GM19397 (cell line): ENCODE measurements around the gene TEAD3.

ENCODE experiments used
- ATAC-seq: cut with Tn5 transposase; IDR thresholded peaks from one replicate; pipeline ENCODE4 v1.9.1; 2021; ENCODE audit warnings: mild to moderate bottlenecking, moderate library complexity; ENCODE audit not compliant: unreplicated experiment

Gene TEAD3

DNA sequence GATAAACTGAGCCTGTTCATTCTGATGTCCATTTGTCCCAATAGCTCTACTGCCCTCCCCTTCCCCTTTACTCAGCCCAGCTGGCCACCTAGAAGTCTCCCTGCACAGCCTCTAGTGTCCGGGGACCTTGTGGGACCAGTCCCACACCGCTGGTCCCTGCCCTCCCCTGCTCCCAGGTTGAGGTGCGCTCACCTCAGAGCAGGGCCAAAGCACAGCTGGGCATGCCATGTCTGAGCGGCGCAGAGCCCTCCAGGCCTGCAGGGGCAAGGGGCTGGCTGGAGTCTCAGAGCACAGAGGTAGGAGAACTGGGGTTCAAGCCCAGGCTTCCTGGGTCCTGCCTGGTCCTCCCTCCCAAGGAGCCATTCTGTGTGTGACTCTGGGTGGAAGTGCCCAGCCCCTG is 69.4 kb downstream of the TEAD3 start:
- no peak for ATAC-seq

- ATAC-seq, result no peak
Measured at GRCh38 chr6:35426074-35426473, 70.8 kb downstream of the TEAD3 start.

DNA sequence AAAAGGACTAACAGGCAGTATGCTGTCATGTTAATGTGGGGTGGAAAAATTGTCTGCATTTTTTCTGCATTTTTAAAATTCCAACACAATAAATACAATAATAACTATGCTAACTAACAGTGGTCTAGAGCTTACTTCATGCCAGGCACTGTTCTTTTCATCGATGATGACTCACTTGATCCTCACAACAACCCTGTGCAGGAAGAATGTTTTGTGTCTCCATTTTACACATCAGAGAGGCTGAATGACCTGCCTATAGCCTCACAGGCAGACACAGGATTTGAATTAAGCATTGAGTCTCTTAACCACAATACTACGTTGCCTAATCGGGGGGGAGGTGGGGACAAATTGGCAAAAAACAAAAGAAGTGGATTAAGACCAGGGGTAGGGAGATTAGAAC is 71.6 kb downstream of the TEAD3 start:
- no peak for ATAC-seq
